Common myeloid progenitor, CD34-positive (primary cell): ENCODE data around the gene SOX5.

Experiments
- CTCF ChIA-PET: fragments of 350-600 bp; sonication (Branson Sonifier 250); formaldehyde crosslinking; loops from one replicate; lab custom pipeline; 2021; ENCODE audit warnings: antibody characterized with exemption; lab: Charles Lee
- POLR2A ChIA-PET: fragments of 350-600 bp; sonication (Branson Sonifier 250); formaldehyde crosslinking; loops from one replicate; lab custom pipeline; 2021; ENCODE audit warnings: antibody characterized with exemption; lab: Charles Lee
- DNase-seq, 3 donors: peaks; one replicate each; pipeline versions ENCODE4 v3.0.0 to v3.0.0-alpha.2; 2013
- H3K27ac ChIP-seq, 2 experiments: 1 replicate in 1 of 2; 2 replicates in 1 of 2; pipeline ENCODE4 v1.7.0; 2013; ENCODE audit warnings: inconsistent platforms in 2 of 2, low read length in 2 of 2, mild to moderate bottlenecking in 2 of 2, low read depth in 1 of 2, moderate library complexity in 1 of 2; ENCODE audit not compliant: severe bottlenecking in 2 of 2, insufficient read depth in 1 of 2, poor library complexity in 1 of 2
- H3K27me3 ChIP-seq, 5 experiments: replicated peaks in 2 of 5; 1 replicate in 3 of 5; 2 replicates in 2 of 5; pipeline versions ENCODE4 v1.6.1 to v1.7.0; 2013; ENCODE audit warnings: low read length in 4 of 5, mild to moderate bottlenecking in 2 of 5, moderate library complexity in 2 of 5, inconsistent platforms in 1 of 5; ENCODE audit not compliant: insufficient read depth in 5 of 5, control insufficient read depth in 4 of 5
- H3K36me3 ChIP-seq, 4 experiments: 1 replicate in 2 of 4; 2 replicates in 2 of 4; pipeline versions ENCODE4 v1.6.1 to v1.7.0; 2013; ENCODE audit warnings: low read length in 3 of 4, control low read depth in 1 of 4, mild to moderate bottlenecking in 1 of 4; ENCODE audit not compliant: control insufficient read depth in 4 of 4, insufficient read depth in 4 of 4
- H3K4me1 ChIP-seq, 4 experiments: 1 replicate in 3 of 4; 2 replicates in 1 of 4; pipeline versions ENCODE4 v1.6.1 to v1.7.1; 2013; ENCODE audit warnings: low read length in 3 of 4, mild to moderate bottlenecking in 3 of 4, control low read depth in 1 of 4, inconsistent platforms in 1 of 4, moderate library complexity in 1 of 4; ENCODE audit not compliant: control insufficient read depth in 4 of 4, insufficient read depth in 4 of 4; ENCODE audit errors: control extremely low read depth in 1 of 4
- H3K4me3 ChIP-seq, 7 experiments: 1 replicate in 4 of 7; 2 replicates in 3 of 7; pipeline versions ENCODE4 v1.5.1 to v1.7.0; 2013; ENCODE audit warnings: mild to moderate bottlenecking in 7 of 7, low read length in 6 of 7, moderate library complexity in 6 of 7, inconsistent platforms in 2 of 7, low read depth in 2 of 7, control low read depth in 1 of 7; ENCODE audit not compliant: insufficient read depth in 4 of 7, control insufficient read depth in 1 of 7; ENCODE audit errors: extremely low read depth in 1 of 7
- H3K9me3 ChIP-seq, 5 experiments: 1 replicate in 4 of 5; 2 replicates in 1 of 5; pipeline versions ENCODE4 v1.6.1 to v1.7.1; 2013; ENCODE audit warnings: low read length in 4 of 5, mild to moderate bottlenecking in 2 of 5, inconsistent platforms in 1 of 5, low read depth in 1 of 5, moderate library complexity in 1 of 5; ENCODE audit not compliant: control insufficient read depth in 4 of 5, insufficient read depth in 2 of 5; ENCODE audit errors: control extremely low read depth in 1 of 5
- WGBS: methylation state at CpG from one replicate; pipeline ENCODE4 v1.1.5; 2013; ENCODE audit not compliant: insufficient coverage; 5-methylcytosine and 5-hydroxymethylcytosine counted together

The SOX5 gene

GRCh38 chr12:23566133-23566532 is 383.3 kb downstream of the SOX5 start:
- WGBS, result 45% methylated on average over 2 of the region's 2 CpGs
- no peaks in the 10 kb centered on the region for H3K4me1 ChIP-seq
- no peaks in the 10 kb centered on the region for H3K27me3 ChIP-seq
- DNase-seq, result no peak
- CTCF ChIA-PET, result no interaction called here
- POLR2A ChIA-PET, result no interaction called here
- no peak overlapping the region for H3K4me3 ChIP-seq
- no peaks in the 10 kb centered on the region for H3K36me3 ChIP-seq
- H3K9me3 ChIP-seq, result no peaks in the 10 kb centered on the region
- H3K27ac ChIP-seq, result no peak overlapping the region

GRCh38 chr12:23564451-23565152 is 384.9 kb downstream of the SOX5 start:
- Histone ChIP-seq H3K9me3 (no peaks in the 10 kb centered on the region), H3K4me3 (no peak overlapping the region), H3K27ac (no peak overlapping the region), H3K4me1 (no peaks in the 10 kb centered on the region), H3K36me3 (no peaks in the 10 kb centered on the region), H3K27me3 (no peaks in the 10 kb centered on the region)
- POLR2A ChIA-PET, result no interaction called here
- WGBS, result 85% methylated on average over 4 of the region's 8 CpGs
- no peak for DNase-seq
- CTCF ChIA-PET, result no interaction called here

- Histone ChIP-seq H3K36me3 (no peaks in the 10 kb centered on the region), H3K27me3 (no peaks in the 10 kb centered on the region), H3K9me3 (no peaks in the 10 kb centered on the region), H3K4me1 (no peaks in the 10 kb centered on the region), H3K27ac (no peak overlapping the region), H3K4me3 (no peak overlapping the region)
- CTCF ChIA-PET, result no interaction called here
- WGBS, result 89% methylated on average over 10 of the region's 12 CpGs
- no peak for DNase-seq
- POLR2A ChIA-PET, result no interaction called here
Measured at GRCh38 chr12:23561364-23562345, 387.8 kb downstream of the SOX5 start.

- no peaks in the 10 kb centered on the region for H3K9me3 ChIP-seq
- POLR2A ChIA-PET, result no interaction called here
- no peak overlapping the region for H3K4me3 ChIP-seq
- no peaks in the 10 kb centered on the region for H3K27me3 ChIP-seq
- CTCF ChIA-PET, result no interaction called here
- no peaks in the 10 kb centered on the region for H3K36me3 ChIP-seq
- no peaks in the 10 kb centered on the region for H3K4me1 ChIP-seq
- H3K27ac ChIP-seq, result no peak overlapping the region
- no CpG with 5 or more reads among the region's 2 CpGs for WGBS
- DNase-seq, result no peak
Measured at GRCh38 chr12:23560611-23561010, 388.9 kb downstream of the SOX5 start.

GRCh38 chr12:23559268-23559753 is 390.2 kb downstream of the SOX5 start:
- ChIA-PET CTCF (interaction anchor here (1.1 kb wide), 1 partner anchor 11 kb away, joined by 4 read pairs; no protein-coding TSS in a partner anchor), POLR2A (no interaction called here)
- Histone ChIP-seq H3K9me3 (no peaks in the 10 kb centered on the region), H3K27ac (no peak overlapping the region), H3K4me3 (no peak overlapping the region), H3K27me3 (no peaks in the 10 kb centered on the region), H3K36me3 (no peaks in the 10 kb centered on the region), H3K4me1 (no peaks in the 10 kb centered on the region)
- no peak for DNase-seq
- whole genome bisulfite sequencing, result no CpG with 5 or more reads among the region's 2 CpGs

GRCh38 chr12:23556661-23557060 is 392.8 kb downstream of the SOX5 start:
- no peaks in the 10 kb centered on the region for H3K36me3 ChIP-seq
- CTCF ChIA-PET, result no interaction called here
- no peak overlapping the region for H3K4me3 ChIP-seq
- POLR2A ChIA-PET, result no interaction called here
- H3K9me3 ChIP-seq, result no peaks in the 10 kb centered on the region
- no peaks in the 10 kb centered on the region for H3K27me3 ChIP-seq
- no peak for DNase-seq
- WGBS, result 93% methylated on average over 2 of the region's 5 CpGs
- H3K27ac ChIP-seq, result no peak overlapping the region
- no peaks in the 10 kb centered on the region for H3K4me1 ChIP-seq

GRCh38 chr12:23555825-23556207 is 393.7 kb downstream of the SOX5 start:
- peak overlapping the region in 1 of 2 experiments; percentile 30 for H3K27ac ChIP-seq
- no CpG with 5 or more reads among the region's 2 CpGs for WGBS
- DNase-seq, result no peak
- no peak overlapping the region for H3K4me3 ChIP-seq
- POLR2A ChIA-PET, result no interaction called here
- no peaks in the 10 kb centered on the region for H3K27me3 ChIP-seq
- no peaks in the 10 kb centered on the region for H3K9me3 ChIP-seq
- no peaks in the 10 kb centered on the region for H3K36me3 ChIP-seq
- H3K4me1 ChIP-seq, result no peaks in the 10 kb centered on the region
- CTCF ChIA-PET, result no interaction called here
